H1 (cell line): ENCODE results near the gene PDE9A. TPM values are rescaled to one million over a fixed set of nuclear protein-coding genes. Genes with fewer than 3 reads are reported as not detected.
"Not testable (repeated sequence)": the region's sequence is repeated elsewhere in the genome, so short reads cannot be mapped to it uniquely, and the experiment has no call there.

Experiments
- CTCF ChIA-PET: fragments of 300-600 bp; sonication (Branson Sonifier 250); formaldehyde crosslinking; loops from one replicate; lab custom pipeline; 2021; ENCODE audit not compliant: partially characterized antibody; lab: Charles Lee
- POLR2A ChIA-PET: fragments of 300-600 bp; sonication (Branson Sonifier 250); formaldehyde crosslinking; loops from one replicate; lab custom pipeline; 2021; ENCODE audit warnings: inconsistent platforms; ENCODE audit not compliant: partially characterized antibody; lab: Charles Lee
- DNase-seq, 2 experiments: peaks; one replicate each; pipeline versions ENCODE4 v3.0.0 to v3.0.0-alpha.2; 2010 to 2022; ENCODE audit warnings: low spot score in 2 of 2, low read depth in 1 of 2, mixed read lengths in 1 of 2
- FAIRE-seq: peaks from 2 replicates; lab custom pipeline; 2011; peaks lifted over from hg19 to GRCh38; lab: Jason Lieb, UNC
- H2AFZ ChIP-seq: 2 replicates; pipeline ENCODE4 v1.8.1; 2012; ENCODE audit warnings: low read length, inconsistent platforms
- H2AK5ac ChIP-seq: 2 replicates; pipeline ENCODE4 v1.6.1; 2013; ENCODE audit warnings: low read depth, low read length
- H2BK120ac ChIP-seq: replicated peaks from 2 replicates; pipeline ENCODE3; 2013; ENCODE audit warnings: low read depth, low read length, inconsistent platforms
- H2BK12ac ChIP-seq: 2 replicates; pipeline ENCODE4 v1.6.1; 2013; ENCODE audit warnings: low read depth, low read length
- H2BK15ac ChIP-seq: 2 replicates; pipeline ENCODE4 v1.6.1; 2013; ENCODE audit warnings: low read length
- H2BK20ac ChIP-seq: 2 replicates; pipeline ENCODE4 v1.6.1; 2013; ENCODE audit warnings: low read length
- H2BK5ac ChIP-seq: 2 replicates; pipeline ENCODE4 v1.6.1; 2013; ENCODE audit warnings: low read depth, low read length
- H3K14ac ChIP-seq: 2 replicates; pipeline ENCODE4 v1.6.1; 2013; ENCODE audit warnings: inconsistent platforms; ENCODE audit not compliant: insufficient read length
- H3K18ac ChIP-seq: 2 replicates; pipeline ENCODE4 v1.6.1; 2013; ENCODE audit warnings: low read length; ENCODE audit errors: extremely low read depth
- H3K23ac ChIP-seq: 2 replicates; pipeline ENCODE4 v1.6.1; 2013; ENCODE audit warnings: inconsistent platforms; ENCODE audit not compliant: insufficient read length
- H3K23me2 ChIP-seq: 2 replicates; pipeline ENCODE4 v1.6.1; 2013; ENCODE audit warnings: low read depth, low read length
- H3K27ac ChIP-seq: 2 replicates; pipeline ENCODE4 v1.6.1; 2011; ENCODE audit warnings: low read depth, low read length, inconsistent platforms
- H3K27me3 ChIP-seq, 4 experiments: replicated peaks in 1 of 4; 1 replicate in 1 of 4; 2 replicates in 3 of 4; pipeline versions ENCODE4 v1.6.1 to v1.8.1; 2011 to 2013; ENCODE audit warnings: low read length in 3 of 4, mild to moderate bottlenecking in 3 of 4, inconsistent platforms in 2 of 4, mixed read lengths in 2 of 4, moderate library complexity in 1 of 4; ENCODE audit not compliant: control insufficient read depth in 3 of 4, insufficient read depth in 3 of 4; ENCODE audit errors: extremely low read depth in 1 of 4
- H3K36me3 ChIP-seq, 4 experiments: 2 replicates each; pipeline versions ENCODE4 v1.6.1 to v1.8.1; 2011 to 2013; ENCODE audit warnings: mild to moderate bottlenecking in 4 of 4, low read length in 3 of 4, moderate library complexity in 2 of 4, control low read depth in 1 of 4, inconsistent platforms in 1 of 4; ENCODE audit not compliant: insufficient read depth in 4 of 4, control insufficient read depth in 2 of 4
- H3K4ac ChIP-seq: replicated peaks from 2 replicates; pipeline ENCODE3; 2013; ENCODE audit warnings: low read length, low read depth, mixed read lengths, inconsistent platforms; ENCODE audit not compliant: insufficient read length
- H3K4me1 ChIP-seq, 4 experiments: replicated peaks in 1 of 4; 1 replicate in 1 of 4; 2 replicates in 3 of 4; pipeline versions ENCODE4 v1.6.1 to v1.8.1; 2011 to 2013; ENCODE audit warnings: low read length in 3 of 4, inconsistent platforms in 2 of 4, mixed read lengths in 1 of 4; ENCODE audit not compliant: insufficient read depth in 4 of 4, control insufficient read depth in 3 of 4
- H3K4me2 ChIP-seq, 2 experiments: 2 replicates each; pipeline versions ENCODE4 v1.6.1 to v1.8.1; 2011 to 2013; ENCODE audit warnings: low read depth in 2 of 2, low read length in 2 of 2, control low read depth in 1 of 2, inconsistent platforms in 1 of 2, mild to moderate bottlenecking in 1 of 2; ENCODE audit not compliant: insufficient read depth in 1 of 2
- H3K4me3 ChIP-seq, 4 experiments: fragments of 200-600, 300-600 bp in 1 of 4; sonication (generic), shearing (Covaris generic), sonication (Bioruptor Twin) in 1 of 4; 2 replicates each; pipeline versions ENCODE4 v1.5.1 to v1.8.1; 2011 to 2016; ENCODE audit warnings: low read length in 4 of 4, low read depth in 3 of 4, control low read depth in 2 of 4, inconsistent platforms in 2 of 4, mild to moderate bottlenecking in 2 of 4, mixed read lengths in 1 of 4, moderate library complexity in 1 of 4; ENCODE audit not compliant: insufficient read depth in 2 of 4; ENCODE audit errors: extremely low read depth in 1 of 4
- H3K56ac ChIP-seq: replicated peaks from 2 replicates; pipeline ENCODE3; 2013; ENCODE audit warnings: low read depth, mild to moderate bottlenecking, mixed read lengths, low read length, inconsistent platforms; ENCODE audit not compliant: insufficient read length
- H3K79me1 ChIP-seq: 2 replicates; pipeline ENCODE4 v1.6.1; 2013; ENCODE audit warnings: low read depth, low read length, control low read depth
- H3K79me2 ChIP-seq, 2 experiments: 2 replicates each; pipeline versions ENCODE4 v1.6.1 to v1.8.1; 2012 to 2013; ENCODE audit warnings: low read length in 2 of 2, mild to moderate bottlenecking in 2 of 2, inconsistent platforms in 1 of 2; ENCODE audit not compliant: insufficient read depth in 2 of 2, control insufficient read depth in 1 of 2
- H3K9ac ChIP-seq, 4 experiments: replicated peaks in 1 of 4; 1 replicate in 1 of 4; 2 replicates in 3 of 4; pipeline versions ENCODE4 v1.6.1 to v1.8.1; 2011 to 2013; ENCODE audit warnings: low read depth in 3 of 4, low read length in 3 of 4, control low read depth in 2 of 4, mild to moderate bottlenecking in 2 of 4, moderate library complexity in 2 of 4, inconsistent platforms in 1 of 4; ENCODE audit errors: extremely low read depth in 1 of 4
- H3K9me3 ChIP-seq, 2 experiments: 2 replicates each; pipeline versions ENCODE4 v1.6.1 to v1.8.1; 2012 to 2013; ENCODE audit warnings: mild to moderate bottlenecking in 2 of 2, moderate library complexity in 2 of 2, control low read depth in 1 of 2, inconsistent platforms in 1 of 2, low read depth in 1 of 2, low read length in 1 of 2, mixed read lengths in 1 of 2; ENCODE audit not compliant: insufficient read depth in 2 of 2
- H4K20me1 ChIP-seq, 2 experiments: replicated peaks in 1 of 2; 2 replicates each; pipeline versions ENCODE3 to v1.8.1; 2011 to 2013; ENCODE audit warnings: inconsistent platforms in 2 of 2, low read length in 2 of 2, mild to moderate bottlenecking in 1 of 2; ENCODE audit not compliant: insufficient read depth in 2 of 2, control insufficient read depth in 1 of 2
- H4K5ac ChIP-seq: 2 replicates; pipeline ENCODE4 v1.6.1; 2013; ENCODE audit warnings: low read length, low read depth, mixed read lengths, inconsistent platforms; ENCODE audit not compliant: insufficient read length
- H4K8ac ChIP-seq: 2 replicates; pipeline ENCODE4 v1.8.0; 2013; ENCODE audit warnings: mild to moderate bottlenecking, moderate library complexity, low read length, inconsistent platforms; ENCODE audit not compliant: insufficient read depth; ENCODE audit errors: extremely low read depth
- H4K91ac ChIP-seq: replicated peaks from 2 replicates; pipeline ENCODE3; 2013; ENCODE audit warnings: low read length, mixed read lengths, inconsistent platforms; ENCODE audit not compliant: insufficient read length
- POLR2A ChIP-seq, 2 experiments: IDR thresholded peaks; 1 replicate in 1 of 2; 2 replicates in 1 of 2; pipeline ENCODE4 v1.6.1; 2011; ENCODE audit warnings: low read depth in 2 of 2, low read length in 2 of 2, mild to moderate bottlenecking in 2 of 2; ENCODE audit errors: control extremely low read depth in 1 of 2
- WGBS, 2 experiments: shearing (Covaris generic) in 1 of 2; methylation state at CpG; one replicate each; pipeline versions ENCODE4 v1.1.6 to v1.1.7; 2013 to 2015; ENCODE audit warnings: low lambda C conversion rate in 2 of 2, mixed read lengths in 2 of 2, inconsistent platforms in 1 of 2, low coverage in 1 of 2, missing lambda C conversion rate in 1 of 2; ENCODE audit not compliant: insufficient replicate concordance in 2 of 2, insufficient coverage in 1 of 2, insufficient read length in 1 of 2; ENCODE audit errors: extremely low coverage in 1 of 2, missing lambda C conversion rate in 1 of 2; 5-methylcytosine and 5-hydroxymethylcytosine counted together
- polyA plus RNA-seq, 7 experiments: library from polyadenylated mRNA; depleted of rRNA in 3 of 7; stranded (reverse) in 5 of 7; unstranded in 2 of 7; fragments of >200 nt in 5 of 7; fragments of 200-250 nt in 2 of 7; gene quantifications; 1 replicate in 5 of 7; 2 replicates in 1 of 7; 4 replicates in 1 of 7; pipeline versions ENCODE4 v1.2.1 to v1.2.3, GENCODE V29; 2011 to 2013; ENCODE audit warnings: missing spikeins in 2 of 7, mixed read lengths in 2 of 7
- total RNA-seq: library from RNA; stranded (reverse); fragmentation: NEBNext Ultra II Directional; extraction: Animal tissue kit (Norgen Biotek cat#: 25700); gene quantifications from 2 replicates; pipeline ENCODE4 v1.2.1, GENCODE V29; 2021

PDE9A gene
- total and polyA plus RNA-seq, 2 of the 8 experiments (the other 6 are each of a cell fraction or from before 2014, with no cell fraction given) = 39.2 to 45.9 TPM

DNA sequence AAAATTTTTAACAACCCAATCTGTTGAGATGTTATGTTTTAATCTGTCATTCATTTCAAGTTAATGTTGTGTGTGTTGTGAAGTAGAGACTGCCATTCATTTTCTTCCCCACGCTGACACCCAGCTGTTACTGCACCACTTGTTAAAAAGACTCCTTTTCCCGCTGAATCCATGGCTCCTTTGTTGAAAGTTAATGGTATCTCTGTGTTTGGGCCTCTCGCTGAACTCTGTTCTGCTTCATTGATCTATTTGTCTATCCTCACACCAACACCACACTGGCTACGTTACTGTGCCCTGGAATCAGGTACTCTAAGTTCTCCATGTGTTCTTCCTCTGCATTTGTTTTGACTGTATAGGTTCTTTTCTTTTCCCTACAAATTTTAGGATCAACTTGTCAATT lies 58.2 kb downstream of the PDE9A start (continued):
- TF ChIP-seq POLR2A (IDR thresholded peaks at IDR 0.05; ENCODE audit: control extremely low read depth in 1 of 2, low read depth in 2 of 2, low read length in 2 of 2) = no peak

DNA sequence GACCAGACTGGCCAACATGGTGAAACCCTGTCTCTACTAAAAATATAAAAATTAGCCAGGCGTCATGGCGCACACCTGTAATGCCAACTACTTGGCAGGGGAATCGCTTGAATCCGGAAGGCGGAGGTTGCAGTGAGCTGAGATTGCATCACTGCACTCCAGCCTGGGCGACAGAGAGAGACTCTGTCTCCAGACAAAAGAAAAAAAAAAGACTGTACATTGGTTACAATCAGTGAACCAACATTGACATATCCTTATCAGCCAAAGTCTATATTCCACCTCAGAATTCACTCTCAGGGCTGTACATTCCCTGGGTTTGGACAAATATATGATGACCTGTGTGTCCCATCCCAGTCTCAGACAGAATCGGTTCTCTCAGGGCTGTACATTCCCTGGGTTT lies 62.0 kb downstream of the PDE9A start:
- H3K27ac ChIP-seq, H3K4me1 ChIP-seq, H2BK15ac ChIP-seq, H2BK5ac ChIP-seq, H4K8ac ChIP-seq, H3K4ac ChIP-seq, H3K18ac ChIP-seq, H2BK20ac ChIP-seq, H3K79me1 ChIP-seq, H3K23ac ChIP-seq, H4K5ac ChIP-seq, FAIRE-seq, H2BK12ac ChIP-seq, H3K56ac ChIP-seq, H4K20me1 ChIP-seq, H2BK120ac ChIP-seq, H3K4me3 ChIP-seq, H3K9ac ChIP-seq, H3K36me3 ChIP-seq, H2AFZ ChIP-seq, H3K79me2 ChIP-seq, POLR2A ChIA-PET, H2AK5ac ChIP-seq, H3K4me2 ChIP-seq, H3K27me3 ChIP-seq, H4K91ac ChIP-seq, H3K14ac ChIP-seq, DNase-seq, H3K9me3 ChIP-seq, H3K23me2 ChIP-seq: not testable (repeated sequence)
- CTCF ChIA-PET = interaction anchor here (1.2 to 1.8 kb wide), 3 partner anchors 11 to 63 kb away, joined by 3 to 4 read pairs (median 4); no protein-coding TSS in a partner anchor
- 92% methylated on average over 7 of the region's 7 CpGs; no CpG with 5 or more reads in 1 of the 2 experiments for WGBS, 2 experiments
